ENCODE data around the gene KRTAP13-4.

KRTAP13-4 gene, protein sequence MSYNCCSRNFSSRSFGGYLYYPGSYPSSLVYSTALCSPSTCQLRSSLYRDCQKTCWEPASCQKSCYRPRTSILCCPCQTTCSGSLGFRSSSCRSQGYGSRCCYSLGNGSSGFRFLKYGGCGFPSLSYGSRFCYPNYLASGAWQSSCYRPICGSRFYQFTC

DNA sequence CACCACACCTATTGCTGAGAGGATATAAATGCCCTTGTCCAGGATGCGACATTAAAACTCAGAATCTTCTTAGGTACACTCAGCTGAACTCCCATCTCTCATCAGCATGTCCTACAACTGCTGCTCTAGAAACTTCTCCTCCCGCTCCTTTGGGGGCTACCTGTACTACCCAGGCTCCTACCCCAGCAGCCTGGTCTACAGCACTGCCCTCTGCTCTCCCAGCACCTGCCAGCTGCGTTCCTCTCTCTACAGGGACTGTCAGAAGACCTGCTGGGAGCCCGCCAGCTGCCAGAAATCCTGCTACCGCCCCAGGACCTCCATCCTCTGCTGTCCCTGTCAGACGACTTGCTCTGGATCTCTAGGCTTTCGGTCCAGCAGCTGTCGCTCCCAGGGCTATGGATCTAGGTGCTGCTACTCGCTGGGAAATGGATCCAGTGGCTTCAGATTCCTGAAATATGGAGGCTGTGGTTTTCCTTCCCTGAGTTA, at the start of gene KRTAP13-4:
KRTAP13-4 (plus strand) TSS at position 51 of the 486 bp plus-strand sequence; CDS start at position 107, 56 bp downstream.
- no peaks in the 10 kb centered on the region for H3K36me3 ChIP-seq (ENCODE audit: control insufficient read depth in 5 of 5, insufficient read depth in 5 of 5, low read length in 5 of 5)
- H3K4me3 ChIP-seq (ENCODE audit: low read depth in 1 of 5, low read length in 5 of 5) = no peak within 1 kb of the TSS
- H3K9ac ChIP-seq (ENCODE audit: low read length in 5 of 5) = no peak within 1 kb of the TSS
- no peaks in the 10 kb centered on the region for H3K27me3 ChIP-seq (ENCODE audit: control insufficient read depth in 5 of 5, insufficient read depth in 4 of 5, low read length in 5 of 5)
- peaks cover 0 to 6% (median 0%) of the 10 kb centered on the region in 5 donors for H3K4me1 ChIP-seq (ENCODE audit: control insufficient read depth in 5 of 5, insufficient read depth in 5 of 5, low read length in 5 of 5)
- no peaks in the 10 kb centered on the region for H3K9me3 ChIP-seq (ENCODE audit: control insufficient read depth in 5 of 5, low read length in 5 of 5)
- no peak within 1 kb of the TSS for H3K27ac ChIP-seq (ENCODE audit: low read depth, low read length)

- no peaks in the 10 kb centered on the region for H3K36me3 ChIP-seq (ENCODE audit: control insufficient read depth in 5 of 5, insufficient read depth in 5 of 5, low read length in 5 of 5)
- H3K27me3 ChIP-seq (ENCODE audit: control insufficient read depth in 5 of 5, insufficient read depth in 4 of 5, low read length in 5 of 5) = no peaks in the 10 kb centered on the region
- no peak overlapping the region for H3K4me3 ChIP-seq (ENCODE audit: low read depth in 1 of 5, low read length in 5 of 5)
Measured at GRCh38 chr21:30382201-30382600, 47.8 kb upstream of the KRTAP13-4 start.

DNA sequence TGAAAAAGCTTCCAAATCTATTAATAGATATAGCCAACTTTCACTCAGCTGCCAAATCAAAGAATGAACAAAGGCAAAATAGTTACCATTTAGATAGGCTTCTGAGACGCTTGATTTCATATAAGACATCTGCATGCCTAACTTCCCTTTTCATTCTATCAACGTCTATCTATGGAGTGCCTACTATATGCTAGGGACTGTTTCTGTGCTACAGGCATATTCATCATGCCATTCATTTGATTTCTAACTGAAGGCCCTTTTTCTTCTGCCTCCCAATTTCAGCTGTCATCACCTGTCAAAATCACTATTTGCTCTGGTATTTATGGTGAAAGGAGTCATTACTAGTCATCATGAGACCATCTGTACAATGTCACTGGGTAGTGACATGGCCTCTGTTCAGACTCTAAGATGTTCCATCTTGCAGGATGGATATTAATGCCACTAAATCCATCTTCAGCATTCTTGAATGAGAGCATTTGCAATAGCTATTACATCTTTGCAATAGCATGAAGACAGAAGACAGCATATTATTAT, 38.5 kb upstream of the KRTAP13-4 start:
- Histone ChIP-seq H3K9ac (ENCODE audit: low read length in 5 of 5) (no peak overlapping the region), H3K27me3 (ENCODE audit: control insufficient read depth in 5 of 5, insufficient read depth in 4 of 5, low read length in 5 of 5) (no peaks in the 10 kb centered on the region), H3K27ac (ENCODE audit: low read depth, low read length) (no peak overlapping the region), H3K36me3 (ENCODE audit: control insufficient read depth in 5 of 5, insufficient read depth in 5 of 5, low read length in 5 of 5) (no peaks in the 10 kb centered on the region), H3K9me3 (ENCODE audit: control insufficient read depth in 5 of 5, low read length in 5 of 5) (peaks cover 0 to 10% (median 7%) of the 10 kb centered on the region in 5 donors), H3K4me1 (ENCODE audit: control insufficient read depth in 5 of 5, insufficient read depth in 5 of 5, low read length in 5 of 5) (no peaks in the 10 kb centered on the region), H3K4me3 (ENCODE audit: low read depth in 1 of 5, low read length in 5 of 5) (no peak overlapping the region)

More at GRCh38 chr21:30382201-30382600, 47.8 kb upstream of the KRTAP13-4 start:
- no peak overlapping the region for H3K27ac ChIP-seq (ENCODE audit: low read depth, low read length)
- H3K4me1 ChIP-seq (ENCODE audit: control insufficient read depth in 5 of 5, insufficient read depth in 5 of 5, low read length in 5 of 5) = no peaks in the 10 kb centered on the region
- H3K9me3 ChIP-seq (ENCODE audit: control insufficient read depth in 5 of 5, low read length in 5 of 5) = no peaks in the 10 kb centered on the region
- H3K9ac ChIP-seq (ENCODE audit: low read length in 5 of 5) = no peak overlapping the region

DNA sequence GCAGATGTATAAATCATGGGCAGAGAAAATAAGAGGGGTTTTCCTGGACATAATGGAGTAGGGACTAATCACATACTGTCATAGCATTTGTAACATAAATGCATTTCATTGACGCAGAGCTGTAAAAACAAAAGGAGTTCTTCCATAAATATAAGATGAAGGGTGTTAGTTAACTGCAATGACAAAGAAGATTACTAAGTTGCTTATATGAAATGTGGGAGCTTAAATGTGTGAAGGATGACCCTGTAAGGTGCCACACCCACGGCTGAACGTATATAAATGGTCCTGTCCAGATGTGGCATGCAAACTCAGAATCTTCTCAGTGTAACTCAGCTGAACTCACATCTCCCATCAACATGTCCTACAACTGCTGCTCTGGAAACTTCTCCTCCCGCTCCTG, 34.3 kb upstream of the KRTAP13-4 start, which contains the start of gene KRTAP13-1:
KRTAP13-1 (plus strand) TSS at position 301 of the 400 bp plus-strand sequence; CDS start at position 357, 56 bp downstream.
- Histone ChIP-seq H3K36me3 (ENCODE audit: control insufficient read depth in 5 of 5, insufficient read depth in 5 of 5, low read length in 5 of 5) (no peaks in the 10 kb centered on the region), H3K9me3 (ENCODE audit: control insufficient read depth in 5 of 5, low read length in 5 of 5) (peaks cover 0 to 4% (median under 1%) of the 10 kb centered on the region in 5 donors), H3K4me1 (ENCODE audit: control insufficient read depth in 5 of 5, insufficient read depth in 5 of 5, low read length in 5 of 5) (peaks cover 0 to 6% (median 0%) of the 10 kb centered on the region in 5 donors), H3K9ac (ENCODE audit: low read length in 5 of 5) (no peak within 1 kb of the TSS), H3K27ac (ENCODE audit: low read depth, low read length) (no peak within 1 kb of the TSS), H3K4me3 (ENCODE audit: low read depth in 1 of 5, low read length in 5 of 5) (no peak within 1 kb of the TSS), H3K27me3 (ENCODE audit: control insufficient read depth in 5 of 5, insufficient read depth in 4 of 5, low read length in 5 of 5) (no peaks in the 10 kb centered on the region)

- Histone ChIP-seq H3K36me3 (ENCODE audit: control insufficient read depth in 5 of 5, insufficient read depth in 5 of 5, low read length in 5 of 5) (no peaks in the 10 kb centered on the region), H3K9me3 (ENCODE audit: control insufficient read depth in 5 of 5, low read length in 5 of 5) (peaks cover 0 to 5% (median 3%) of the 10 kb centered on the region in 5 donors), H3K9ac (ENCODE audit: low read length in 5 of 5) (no peak overlapping the region), H3K27me3 (ENCODE audit: control insufficient read depth in 5 of 5, insufficient read depth in 4 of 5, low read length in 5 of 5) (no peaks in the 10 kb centered on the region), H3K27ac (ENCODE audit: low read depth, low read length) (no peak overlapping the region), H3K4me3 (ENCODE audit: low read depth in 1 of 5, low read length in 5 of 5) (peak overlapping the region in 2 of 5 donors; percentile 19 to 51), H3K4me1 (ENCODE audit: control insufficient read depth in 5 of 5, insufficient read depth in 5 of 5, low read length in 5 of 5) (peaks cover 0 to 4% (median 0%) of the 10 kb centered on the region in 5 donors)
Measured at GRCh38 chr21:30408782-30409494, 21.1 kb upstream of the KRTAP13-4 start.

- Histone ChIP-seq H3K4me3 (ENCODE audit: low read depth in 1 of 5, low read length in 5 of 5) (no peak overlapping the region), H3K9me3 (ENCODE audit: control insufficient read depth in 5 of 5, low read length in 5 of 5) (peaks cover 0 to 6% (median 0%) of the 10 kb centered on the region in 5 donors), H3K9ac (ENCODE audit: low read length in 5 of 5) (no peak overlapping the region), H3K36me3 (ENCODE audit: control insufficient read depth in 5 of 5, insufficient read depth in 5 of 5, low read length in 5 of 5) (no peaks in the 10 kb centered on the region), H3K4me1 (ENCODE audit: control insufficient read depth in 5 of 5, insufficient read depth in 5 of 5, low read length in 5 of 5) (no peaks in the 10 kb centered on the region), H3K27ac (ENCODE audit: low read depth, low read length) (no peak overlapping the region), H3K27me3 (ENCODE audit: control insufficient read depth in 5 of 5, insufficient read depth in 4 of 5, low read length in 5 of 5) (no peaks in the 10 kb centered on the region)
Measured at GRCh38 chr21:30415993-30416392, 14.0 kb upstream of the KRTAP13-4 start.

DNA sequence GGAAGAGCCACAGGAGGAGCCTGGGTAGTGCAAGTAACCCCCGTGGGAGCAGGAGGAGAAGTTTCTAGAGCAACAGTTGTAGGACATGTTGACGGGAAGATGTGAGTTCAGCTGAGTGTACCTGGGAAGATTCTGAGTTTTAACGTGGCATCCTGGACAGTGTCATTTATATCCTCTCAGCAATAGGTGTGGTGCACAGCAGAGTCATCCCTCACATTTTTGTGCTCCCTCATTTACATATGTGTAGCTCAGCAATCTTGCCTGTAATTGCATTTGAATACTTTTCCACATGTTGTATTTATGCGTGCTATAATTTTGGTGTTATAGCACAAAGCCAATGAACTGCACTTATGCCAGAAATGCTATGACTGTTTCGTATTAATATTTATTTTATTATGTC, 4.2 kb upstream of the KRTAP13-4 start, which contains the start of gene KRTAP13-3:
KRTAP13-3 (minus strand) TSS at position 101 of the 400 bp plus-strand sequence; CDS start at position 87, 14 bp downstream.
- Histone ChIP-seq H3K9ac (ENCODE audit: low read length in 5 of 5) (no peak within 1 kb of the TSS), H3K4me1 (ENCODE audit: control insufficient read depth in 5 of 5, insufficient read depth in 5 of 5, low read length in 5 of 5) (peaks cover 0 to 6% (median 0%) of the 10 kb centered on the region in 5 donors), H3K9me3 (ENCODE audit: control insufficient read depth in 5 of 5, low read length in 5 of 5) (no peaks in the 10 kb centered on the region), H3K36me3 (ENCODE audit: control insufficient read depth in 5 of 5, insufficient read depth in 5 of 5, low read length in 5 of 5) (no peaks in the 10 kb centered on the region), H3K4me3 (ENCODE audit: low read depth in 1 of 5, low read length in 5 of 5) (no peak within 1 kb of the TSS), H3K27me3 (ENCODE audit: control insufficient read depth in 5 of 5, insufficient read depth in 4 of 5, low read length in 5 of 5) (no peaks in the 10 kb centered on the region), H3K27ac (ENCODE audit: low read depth, low read length) (no peak within 1 kb of the TSS)

DNA sequence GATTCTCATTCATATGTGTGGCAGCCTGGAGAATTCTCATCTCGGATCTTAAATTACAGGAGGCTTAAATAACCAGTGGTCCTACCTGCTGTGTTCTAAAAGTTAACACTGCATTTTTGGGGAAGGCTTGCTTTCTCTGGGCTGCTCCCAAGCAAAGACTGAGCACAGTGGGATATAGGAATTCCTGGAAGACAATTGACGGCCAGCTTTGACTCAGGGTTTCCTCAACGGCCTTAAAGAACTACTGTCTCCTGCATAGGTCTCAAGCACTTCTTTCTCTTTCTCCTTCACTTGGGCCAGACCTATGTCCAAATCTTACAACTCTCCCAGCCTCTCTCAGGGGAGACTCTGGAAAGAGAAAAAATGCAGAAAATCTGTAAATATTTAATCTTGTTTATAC, 3.3 kb upstream of the KRTAP13-4 start:
- no peak overlapping the region for H3K9ac ChIP-seq (ENCODE audit: low read length in 5 of 5)
- H3K9me3 ChIP-seq (ENCODE audit: control insufficient read depth in 5 of 5, low read length in 5 of 5) = no peaks in the 10 kb centered on the region
- H3K4me1 ChIP-seq (ENCODE audit: control insufficient read depth in 5 of 5, insufficient read depth in 5 of 5, low read length in 5 of 5) = peaks cover 0 to 6% (median 0%) of the 10 kb centered on the region in 5 donors
- H3K27ac ChIP-seq (ENCODE audit: low read depth, low read length) = no peak overlapping the region
- H3K36me3 ChIP-seq (ENCODE audit: control insufficient read depth in 5 of 5, insufficient read depth in 5 of 5, low read length in 5 of 5) = no peaks in the 10 kb centered on the region
- no peaks in the 10 kb centered on the region for H3K27me3 ChIP-seq (ENCODE audit: control insufficient read depth in 5 of 5, insufficient read depth in 4 of 5, low read length in 5 of 5)
- H3K4me3 ChIP-seq (ENCODE audit: low read depth in 1 of 5, low read length in 5 of 5) = no peak overlapping the region

GRCh38 chr21:30434033-30434631, 4.1 kb downstream of the KRTAP13-4 start:
- H3K9ac ChIP-seq (ENCODE audit: low read length in 5 of 5) = no peak overlapping the region
- no peak overlapping the region for H3K4me3 ChIP-seq (ENCODE audit: low read depth in 1 of 5, low read length in 5 of 5)
- H3K9me3 ChIP-seq (ENCODE audit: control insufficient read depth in 5 of 5, low read length in 5 of 5) = no peaks in the 10 kb centered on the region
- peaks cover 0 to 5% (median 0%) of the 10 kb centered on the region in 5 donors for H3K4me1 ChIP-seq (ENCODE audit: control insufficient read depth in 5 of 5, insufficient read depth in 5 of 5, low read length in 5 of 5)
- no peaks in the 10 kb centered on the region for H3K27me3 ChIP-seq (ENCODE audit: control insufficient read depth in 5 of 5, insufficient read depth in 4 of 5, low read length in 5 of 5)
- H3K27ac ChIP-seq (ENCODE audit: low read depth, low read length) = no peak overlapping the region
- no peaks in the 10 kb centered on the region for H3K36me3 ChIP-seq (ENCODE audit: control insufficient read depth in 5 of 5, insufficient read depth in 5 of 5, low read length in 5 of 5)

All from subcutaneous abdominal adipose tissue (tissue), 5 donors.